T-helper 1 cell (primary cell): ENCODE measurements around the gene RIPK3.

Experiments
- DNase-seq, 5 donors: peaks; one replicate each; pipeline ENCODE4 v3.0.0-alpha.2; 2012 to 2020

RIPK3 gene

GRCh38 chr14:24300326-24300980 lies 39.3 kb downstream of the RIPK3 start:
- no peak for DNase-seq

DNA sequence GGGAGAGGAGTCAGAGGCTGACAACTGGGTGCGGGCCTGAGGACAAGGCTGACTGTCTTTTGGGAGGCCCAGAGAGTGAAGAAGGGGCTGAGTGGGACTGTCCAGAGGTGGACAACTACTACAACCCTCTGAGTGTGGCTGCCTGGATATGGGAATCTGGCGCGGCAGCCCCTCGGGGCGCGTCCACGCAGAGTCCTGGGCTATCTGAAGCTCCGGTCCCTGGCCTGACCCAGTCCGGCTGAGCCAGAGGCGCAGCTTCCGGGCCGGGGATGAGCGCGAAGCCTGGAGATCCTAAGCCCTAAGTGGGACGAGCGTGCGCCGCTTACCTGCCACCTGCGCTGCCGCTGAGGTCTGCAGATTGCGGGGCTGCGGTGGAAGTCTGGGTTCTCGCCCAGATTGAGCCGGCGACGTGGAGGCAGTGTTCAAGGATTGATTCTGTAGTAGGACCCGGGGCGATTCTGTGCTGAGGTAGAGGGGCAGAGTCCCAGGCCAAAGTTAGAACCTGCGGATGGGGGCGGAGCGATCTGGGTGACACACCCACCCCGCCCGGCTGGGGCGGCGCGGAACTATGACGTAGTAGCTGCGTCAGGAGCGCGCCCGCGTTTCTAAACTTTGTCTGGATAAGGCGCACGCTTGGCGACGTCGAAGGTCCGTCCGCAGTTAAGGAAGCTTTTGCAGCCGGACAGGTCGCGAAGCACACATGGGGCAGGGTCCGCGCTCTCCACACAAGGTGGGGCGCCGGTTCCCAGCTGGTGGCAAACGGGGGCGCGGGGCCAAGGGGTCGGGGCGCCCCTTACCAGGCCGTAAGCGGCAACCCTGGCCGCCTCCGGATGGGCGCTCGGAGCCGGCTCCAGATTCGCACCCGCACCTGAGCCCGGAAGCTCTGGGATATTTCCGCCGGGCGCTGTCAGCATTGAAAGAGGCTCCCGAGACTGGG lies 40.3 kb downstream of the RIPK3 start, which contains the start of the genes DHRS1 and NOP9:
Gene DHRS1 (minus strand): TSS at position 526 of the 937 bp plus-strand sequence. CDS start 674 bp downstream, outside the sequence.
Gene NOP9 (plus strand): TSS at position 596 of the 937 bp plus-strand sequence. CDS start 105 bp downstream, at position 701.
- DNase-seq: peak; percentile 76 to 92 (median 88)

DNA sequence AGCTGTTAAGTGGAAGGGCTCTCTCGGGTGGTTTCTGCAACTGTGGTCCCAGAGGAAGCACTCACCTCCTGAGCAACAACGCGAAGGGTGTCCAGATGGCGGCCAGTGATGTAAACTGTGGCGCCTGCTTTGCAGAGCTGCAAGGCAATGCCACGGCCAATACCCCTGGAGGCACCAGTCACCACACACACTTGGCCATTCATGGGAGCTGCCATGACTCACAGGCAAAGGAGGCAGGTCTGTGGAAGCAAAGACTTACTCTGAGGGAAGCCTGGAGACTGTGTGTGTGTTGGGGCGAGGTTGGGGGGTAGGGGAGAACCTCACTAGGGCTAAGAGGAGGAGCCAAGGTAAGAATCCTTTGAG lies 40.9 kb downstream of the RIPK3 start:
- DNase-seq: no peak

GRCh38 chr14:24297190-24297964 lies 42.4 kb downstream of the RIPK3 start:
- no peak for DNase-seq

DNA sequence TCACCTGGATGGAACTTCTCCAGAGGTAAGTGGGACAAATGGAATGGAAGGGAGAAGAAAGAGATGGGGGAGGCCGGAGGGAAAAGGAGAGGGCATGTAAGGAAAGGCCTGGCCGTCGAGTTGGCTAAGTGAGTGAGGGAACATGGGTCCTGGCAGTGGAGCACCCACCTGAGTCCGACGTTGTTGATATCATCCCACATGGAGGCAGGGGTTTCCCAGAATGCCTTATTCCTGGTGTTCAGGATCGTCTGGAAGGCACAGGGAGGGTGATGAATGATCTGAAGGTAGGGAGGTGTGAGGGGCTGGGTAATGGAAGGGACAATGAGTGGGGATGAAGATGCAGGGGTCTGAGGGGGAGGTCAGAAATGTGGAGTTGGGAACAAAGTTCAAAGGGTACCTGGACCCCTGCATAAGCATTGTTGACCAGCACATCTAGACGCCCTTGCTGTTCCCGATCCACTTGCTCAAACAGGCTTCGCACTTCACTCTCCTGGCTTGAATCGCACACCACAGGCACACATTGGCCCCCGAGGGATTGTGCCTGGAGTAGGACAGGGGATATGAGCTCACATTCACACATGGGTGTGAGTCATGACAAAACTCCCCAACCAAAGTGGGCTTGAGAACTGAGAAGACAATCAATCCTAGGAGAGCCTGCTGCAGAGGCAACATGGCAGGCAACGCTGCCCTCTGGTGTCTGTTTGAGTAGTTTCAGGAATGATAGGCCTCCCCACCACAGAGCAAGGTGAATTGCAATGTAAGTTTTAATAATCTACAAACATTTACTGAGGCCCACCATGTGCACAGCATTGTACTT lies 43.2 kb downstream of the RIPK3 start:
- DNase-seq: peak; percentile 28 to 80 (median 58)

- no peak for DNase-seq
Observed at GRCh38 chr14:24293525-24293924, 46.3 kb downstream of the RIPK3 start.

- DNase-seq: no peak
Observed at GRCh38 chr14:24292118-24292807, 47.5 kb downstream of the RIPK3 start.

- DNase-seq: no peak
Observed at GRCh38 chr14:24291446-24292117, 48.2 kb downstream of the RIPK3 start.

GRCh38 chr14:24290746-24291145 lies 49.0 kb downstream of the RIPK3 start:
- DNase-seq: no peak

DNA sequence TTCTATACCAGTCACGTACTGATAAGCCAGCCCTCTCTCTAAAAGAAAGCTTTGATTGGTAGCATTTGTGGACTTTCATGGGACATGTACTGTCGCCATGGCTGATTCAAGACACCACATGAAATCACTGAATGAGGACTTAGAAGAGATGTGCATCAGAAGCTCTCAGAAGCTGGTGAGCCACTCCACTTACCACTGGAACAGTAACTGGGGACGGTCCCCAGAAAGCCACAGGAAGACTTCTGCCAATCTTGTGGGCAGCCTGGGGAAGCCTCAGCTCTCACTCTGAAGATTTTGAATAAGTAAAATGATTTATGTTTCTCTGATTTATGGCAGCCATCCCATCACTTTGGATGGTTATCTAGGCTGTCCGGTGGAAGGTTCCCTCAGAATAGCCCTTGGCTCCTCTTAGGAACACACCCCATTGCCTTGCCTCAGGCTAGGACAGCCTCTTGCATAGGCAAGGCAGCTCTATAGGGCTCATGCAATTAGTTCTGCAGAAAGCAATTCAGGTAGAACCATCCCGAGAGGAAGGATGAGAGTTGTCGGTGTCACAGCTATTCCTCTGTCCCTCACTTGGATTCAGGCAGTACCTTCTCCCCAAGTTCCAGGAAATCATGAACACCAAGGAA lies 50.0 kb downstream of the RIPK3 start:
- peak in 1 of 5 donors; percentile 72 for DNase-seq

DNA sequence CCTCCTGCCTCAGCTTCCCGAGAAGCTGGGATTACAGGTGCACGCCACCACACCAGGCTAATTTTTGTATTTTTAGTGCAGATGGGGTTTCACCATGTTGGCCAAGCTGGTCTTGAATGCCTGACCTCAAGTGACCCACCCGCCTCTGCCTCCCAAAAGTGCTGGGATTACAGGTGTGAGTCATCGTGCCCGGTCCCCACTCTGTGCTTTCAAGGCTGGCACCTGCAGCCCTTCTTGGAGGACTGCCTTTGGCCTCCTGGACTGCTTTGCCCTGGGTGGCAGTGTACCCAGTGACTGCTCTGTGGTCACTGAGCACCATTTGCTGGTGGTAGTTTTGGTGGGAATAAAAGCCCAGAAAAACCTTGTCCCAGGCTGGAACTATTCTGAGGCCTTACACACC lies 52.8 kb downstream of the RIPK3 start:
- DNase-seq: no peak
